ENCODE results near the gene PCDHGB6. TPM values are rescaled to one million over a fixed set of nuclear protein-coding genes. Genes with fewer than 3 reads are reported as not detected.

PCDHGB6 gene
- total RNA-seq, 1 experiment from 2014 or later, result 0.23 TPM

- no peak for DNase-seq (ENCODE audit: low read depth, low spot score)
- no peak for ATAC-seq
- POLR2A ChIA-PET, result no interaction called here
- TF ChIP-seq SIN3A (IDR thresholded peaks at IDR 0.05; ENCODE audit: borderline replicate concordance, insufficient read depth, low read depth, low read length), result no peak
- TF ChIP-seq POLR2AphosphoS5 (IDR thresholded peaks at IDR 0.05; ENCODE audit: low read depth, low read length), result no peak
- no peak for TF ChIP-seq TCF7L2 (IDR thresholded peaks at IDR 0.05; ENCODE audit: low read depth, low read length)
- TF ChIP-seq REST (IDR thresholded peaks at IDR 0.05; ENCODE audit: insufficient read depth in 1 of 2, low read depth in 2 of 2, low read length in 1 of 2), result no peak
- no peak for TF ChIP-seq CTCF (IDR thresholded peaks at IDR 0.05)
- H3K4me1 ChIP-seq (ENCODE audit: control insufficient read depth, insufficient read depth, low read length), result no peaks in the 10 kb centered on the region
- intact Hi-C loops (cut with micrococcal nuclease; ENCODE audit: unreplicated experiment) (no loop called here), in situ Hi-C loops (cut with HindIII; ENCODE audit: low pct_unique_long_range_greater_than_20kb, low sequenced_read_pairs) (no loop called here)
- no peak within 1 kb of the TSS for H3K27ac ChIP-seq (ENCODE audit: low read length)
- no TSS peak for BruUV-seq (replicated peaks)
- 0 out of 2 replicates have a peak, but pooled peaks cover 2% of the 10 kb centered on the region for H3K27me3 ChIP-seq (ENCODE audit: control insufficient read depth, insufficient read depth, low read length)
- H3K9me3 ChIP-seq (ENCODE audit: control insufficient read depth, insufficient read depth, low read depth, low read length), result no peaks in the 10 kb centered on the region
- no peaks in the 10 kb centered on the region for H3K36me3 ChIP-seq (ENCODE audit: control insufficient read depth, insufficient read depth, low read length)
- CTCF ChIA-PET, result no interaction called here
- peak within 1 kb of the TSS in 1 of 2 experiments; percentile 18; a peak in 1 of 4 replicates for H3K4me3 ChIP-seq (ENCODE audit: low read depth in 2 of 2, low read length in 2 of 2)
Measured at GRCh38 chr5:141382469-141383294, 25.1 kb upstream of the PCDHGB6 start, which contains the start of gene PCDHGA7. TSS of gene PCDHGA7 (plus strand) at chr5:141382742. CDS start at chr5:141382900, 158 bp downstream.

- no peak for ATAC-seq
- BruUV-seq (replicated peaks), result no TSS peak
- no peaks in the 10 kb centered on the region for H3K36me3 ChIP-seq (ENCODE audit: control insufficient read depth, insufficient read depth, low read length)
- H3K4me1 ChIP-seq (ENCODE audit: control insufficient read depth, insufficient read depth, low read length), result no peaks in the 10 kb centered on the region
- no peak for DNase-seq (ENCODE audit: low read depth, low spot score)
- CTCF ChIA-PET, result no interaction called here
- H3K27me3 ChIP-seq (ENCODE audit: control insufficient read depth, insufficient read depth, low read length), result 0 out of 2 replicates have a peak, but pooled peaks cover 2% of the 10 kb centered on the region
- TF ChIP-seq CTCF (IDR thresholded peaks at IDR 0.05) (no peak), REST (IDR thresholded peaks at IDR 0.05; ENCODE audit: insufficient read depth in 1 of 2, low read depth in 2 of 2, low read length in 1 of 2) (no peak), POLR2AphosphoS5 (IDR thresholded peaks at IDR 0.05; ENCODE audit: low read depth, low read length) (no peak), SIN3A (IDR thresholded peaks at IDR 0.05; ENCODE audit: borderline replicate concordance, insufficient read depth, low read depth, low read length) (no peak), TCF7L2 (IDR thresholded peaks at IDR 0.05; ENCODE audit: low read depth, low read length) (no peak)
- in situ Hi-C loops (cut with HindIII; ENCODE audit: low pct_unique_long_range_greater_than_20kb, low sequenced_read_pairs), result no loop called here
- intact Hi-C loops (cut with micrococcal nuclease; ENCODE audit: unreplicated experiment), result no loop called here
- POLR2A ChIA-PET, result no interaction called here
- H3K4me3 ChIP-seq (ENCODE audit: low read depth in 2 of 2, low read length in 2 of 2), result no peak overlapping the region; a peak in 1 of 4 replicates
- no peak overlapping the region for H3K27ac ChIP-seq (ENCODE audit: low read length)
- no peaks in the 10 kb centered on the region for H3K9me3 ChIP-seq (ENCODE audit: control insufficient read depth, insufficient read depth, low read depth, low read length)
Measured at GRCh38 chr5:141383345-141383744, 24.5 kb upstream of the PCDHGB6 start.

All from Panc1 (cell line).